NAMALWA (cell line): ENCODE measurements around the gene MYCL.

Experiments
- DNase-seq: peaks from one replicate; pipeline ENCODE4 v3.0.0-alpha.2; 2015; ENCODE audit warnings: low spot score

The MYCL gene

GRCh38 chr1:39852214-39852791 is 49.4 kb downstream of the MYCL start:
- DNase-seq = no peak

- no peak for DNase-seq
Measured at GRCh38 chr1:39850606-39851216, 51.0 kb downstream of the MYCL start.

GRCh38 chr1:39849203-39849602 is 52.5 kb downstream of the MYCL start:
- DNase-seq = no peak

GRCh38 chr1:39847940-39848339 is 53.8 kb downstream of the MYCL start:
- no peak for DNase-seq

GRCh38 chr1:39846796-39847195 is 54.9 kb downstream of the MYCL start:
- no peak for DNase-seq

- peak; percentile 88 for DNase-seq
Measured at GRCh38 chr1:39845569-39846566, 55.8 kb downstream of the MYCL start.
